Measurements from ENCODE around the gene JAG2.

GRCh38 chr14:105118646-105119407 lies 49.7 kb downstream of the JAG2 start:
- TF ChIP-seq CTCF (IDR thresholded peaks at IDR 0.05), result no peak
- no peak for TF ChIP-seq POLR2A (IDR thresholded peaks at IDR 0.05)
